Right forelimb (tissue), 1 donor: Measurements from ENCODE around the gene POLR3A.

Experiments
- DNase-seq: peaks from one replicate; pipeline ENCODE4 v3.0.0-alpha.2; 2018

The POLR3A gene

DNA sequence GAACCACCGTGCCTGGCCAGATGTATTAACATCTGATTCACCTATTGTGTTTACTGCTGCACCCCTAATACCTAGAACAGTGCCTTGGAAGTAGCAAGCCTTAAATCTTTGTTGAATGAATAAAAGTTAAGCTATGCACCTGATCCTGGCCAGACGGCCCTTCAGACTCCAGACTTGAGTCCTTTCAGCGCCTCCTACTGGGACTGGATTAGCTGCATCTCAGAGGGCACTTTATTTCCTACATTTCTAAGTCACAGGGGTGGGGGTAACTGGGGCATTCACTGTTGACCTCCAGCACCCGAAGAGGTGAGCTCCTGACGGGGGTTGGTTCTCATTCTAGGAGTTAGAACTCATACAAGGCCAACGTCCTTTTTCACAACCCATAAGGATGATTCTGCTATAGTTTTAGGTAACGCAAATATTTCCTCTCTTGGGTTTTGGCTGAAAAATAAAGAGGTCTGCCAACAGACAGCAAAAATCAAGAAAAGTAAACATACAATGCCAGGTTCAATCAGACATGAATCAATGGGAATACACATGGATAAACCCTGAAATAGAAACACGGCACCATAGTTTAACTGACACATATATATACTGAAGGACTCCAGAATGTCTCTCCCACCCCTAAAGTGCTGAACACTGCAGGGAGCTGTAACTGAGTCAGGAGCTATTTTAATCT, 54.8 kb downstream of the POLR3A start:
- no peak for DNase-seq

DNA sequence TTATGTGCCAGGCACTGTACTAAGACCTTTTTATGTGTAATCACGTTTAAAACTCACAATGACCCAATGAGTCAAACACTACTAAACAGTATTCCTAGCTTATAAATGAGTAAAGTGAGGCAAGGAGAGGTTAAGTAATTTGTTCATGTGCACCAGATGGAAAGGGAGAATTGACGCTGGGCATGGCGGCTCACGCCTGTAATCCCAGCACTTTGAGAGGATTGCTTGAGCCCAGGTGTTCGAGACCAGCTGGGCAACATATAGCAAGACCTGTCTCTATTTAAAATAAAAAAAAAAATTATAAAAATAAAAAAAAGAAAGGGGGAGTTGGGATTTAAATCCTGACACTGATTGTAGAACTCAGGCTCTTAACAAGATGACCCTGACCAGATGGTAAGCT, 56.0 kb downstream of the POLR3A start:
- DNase-seq = no peak

DNA sequence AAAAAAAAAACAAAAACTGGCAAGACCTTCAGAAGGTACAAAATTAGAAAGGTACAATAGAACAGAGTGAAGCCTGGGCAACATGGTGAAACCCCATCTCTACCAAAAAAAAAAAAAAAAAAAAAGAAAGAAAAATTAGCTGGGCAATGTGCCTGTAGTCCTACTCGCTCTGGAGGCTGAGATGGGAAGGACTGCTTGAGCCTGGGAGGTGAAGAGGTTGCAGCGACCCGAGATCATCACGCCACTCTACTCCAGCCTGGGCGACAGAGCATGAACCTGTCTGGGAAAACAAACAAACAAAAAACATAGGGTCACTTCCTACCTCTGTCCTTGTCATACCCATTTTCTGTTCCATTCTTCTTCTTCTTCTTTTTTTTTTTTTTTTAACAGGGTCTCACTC, 57.2 kb downstream of the POLR3A start:
- no peak for DNase-seq

DNA sequence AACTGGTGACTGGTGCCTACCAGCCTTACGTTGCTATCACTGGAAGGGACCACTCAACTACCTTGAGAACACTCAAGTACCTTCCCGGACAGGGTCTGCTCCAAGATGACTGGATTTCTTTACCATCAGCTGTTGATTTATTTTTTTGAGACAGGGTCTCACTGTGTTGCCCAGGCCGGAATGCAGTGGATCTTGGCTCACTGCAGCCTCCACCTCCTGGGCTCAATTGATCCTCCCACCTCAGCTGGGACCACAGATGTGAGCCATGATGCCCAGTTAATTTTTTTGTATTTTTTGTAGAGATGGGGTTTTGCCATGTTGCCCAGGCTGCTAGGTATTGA, 57.5 kb downstream of the POLR3A start:
- no peak for DNase-seq

DNA sequence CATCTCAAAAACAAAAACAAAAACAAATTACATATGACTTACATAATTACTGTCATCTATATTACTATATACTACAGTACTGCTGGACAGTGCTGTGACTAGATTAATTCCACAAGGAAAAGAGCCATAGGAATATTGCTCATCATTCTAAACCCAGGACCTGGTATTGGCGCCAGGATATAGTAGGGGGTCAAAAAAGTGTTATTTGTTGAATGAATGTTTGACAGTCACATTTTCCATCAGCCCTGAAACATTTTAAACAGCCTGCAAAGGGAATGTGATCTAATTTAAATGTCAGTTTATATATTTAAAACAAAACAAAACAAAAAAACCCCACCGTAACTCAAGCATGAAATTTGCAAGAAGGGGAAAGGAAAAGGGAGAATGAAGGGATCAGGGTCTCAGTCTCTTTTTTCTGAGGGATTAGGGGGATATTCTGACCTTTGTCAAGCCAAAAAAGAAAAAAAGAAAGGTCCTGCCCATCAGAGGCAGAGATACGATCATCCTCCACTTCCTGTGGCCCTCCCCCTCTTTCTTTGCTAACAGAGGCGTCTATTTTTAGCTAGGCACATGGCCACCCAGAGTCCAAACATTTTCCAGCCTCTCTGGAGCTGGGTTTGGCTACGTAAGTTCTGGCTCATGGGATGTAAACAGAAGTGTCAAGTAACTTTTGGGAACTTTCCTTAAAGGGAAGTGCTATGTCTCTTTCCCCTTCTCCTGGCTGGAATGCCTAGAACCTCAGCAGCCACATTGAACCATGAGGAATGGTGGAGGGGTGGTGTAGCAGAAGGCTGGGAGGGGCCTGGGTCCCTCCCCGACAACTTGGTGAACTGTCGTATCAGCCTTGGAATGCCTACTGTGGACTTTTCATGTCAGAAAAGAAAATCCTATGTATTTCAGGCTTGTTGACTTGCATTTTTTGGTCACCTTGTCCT, 58.2 kb downstream of the POLR3A start:
- DNase-seq = peak; percentile 55

DNA sequence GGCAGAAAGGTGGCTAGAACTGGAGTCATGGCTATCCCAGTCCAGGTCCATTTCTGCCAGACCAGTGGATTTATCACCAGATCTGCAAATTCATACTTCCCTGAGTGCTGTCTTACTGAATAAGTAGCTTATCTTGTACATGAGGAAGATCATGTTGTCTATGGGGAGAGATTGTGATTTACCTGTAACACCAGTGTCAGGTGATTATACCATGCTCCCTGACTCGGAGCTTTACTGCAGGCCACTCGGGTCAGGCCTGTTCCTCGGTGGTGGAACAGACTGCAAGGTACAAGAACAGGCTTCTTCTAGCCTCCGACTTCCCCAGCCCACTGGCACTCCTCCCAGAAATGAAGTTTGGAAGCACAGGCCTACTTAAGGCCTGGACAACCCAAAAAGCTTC, 60.2 kb downstream of the POLR3A start:
- no peak for DNase-seq

DNA sequence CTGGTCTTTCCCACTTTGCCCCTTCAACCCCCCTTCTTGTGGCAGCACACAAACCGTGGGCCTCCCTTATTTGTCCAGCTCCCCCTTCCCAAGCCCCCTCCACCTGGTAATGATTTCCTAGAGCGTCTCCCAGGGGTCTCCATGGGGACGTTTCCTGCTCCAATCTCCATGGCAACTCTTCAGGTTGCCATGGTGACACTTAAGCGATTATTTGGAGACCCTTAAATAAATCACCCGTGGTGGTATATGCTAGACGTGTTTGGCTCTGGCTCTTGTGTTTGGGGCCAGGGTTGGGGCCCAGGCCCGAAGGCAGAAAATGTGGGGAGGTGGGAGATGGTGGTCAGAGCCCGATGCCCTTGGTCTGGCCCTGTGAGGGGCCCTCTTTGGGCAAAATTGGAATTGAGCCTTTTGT, 61.7 kb downstream of the POLR3A start:
- DNase-seq = peak; percentile 60

DNA sequence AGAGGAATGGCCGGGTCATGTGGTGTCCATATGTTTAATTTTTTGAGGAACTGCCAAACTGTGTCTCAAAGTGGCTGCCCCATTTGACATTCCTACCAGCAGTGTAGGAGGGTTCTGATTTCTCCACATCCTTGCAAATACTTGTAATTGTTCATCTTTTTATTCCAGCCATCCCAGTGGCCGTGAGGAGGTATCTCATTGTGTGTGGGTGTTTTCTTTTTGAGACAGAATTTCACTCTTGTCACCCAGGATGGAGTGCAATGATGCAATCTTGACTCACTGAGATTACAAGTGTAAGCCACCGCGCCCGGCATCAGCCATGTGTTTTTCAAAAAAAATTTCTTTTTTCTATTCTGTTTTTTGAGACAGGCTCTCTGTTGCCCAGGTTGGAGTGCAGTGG, 64.0 kb downstream of the POLR3A start:
- no peak for DNase-seq

DNA sequence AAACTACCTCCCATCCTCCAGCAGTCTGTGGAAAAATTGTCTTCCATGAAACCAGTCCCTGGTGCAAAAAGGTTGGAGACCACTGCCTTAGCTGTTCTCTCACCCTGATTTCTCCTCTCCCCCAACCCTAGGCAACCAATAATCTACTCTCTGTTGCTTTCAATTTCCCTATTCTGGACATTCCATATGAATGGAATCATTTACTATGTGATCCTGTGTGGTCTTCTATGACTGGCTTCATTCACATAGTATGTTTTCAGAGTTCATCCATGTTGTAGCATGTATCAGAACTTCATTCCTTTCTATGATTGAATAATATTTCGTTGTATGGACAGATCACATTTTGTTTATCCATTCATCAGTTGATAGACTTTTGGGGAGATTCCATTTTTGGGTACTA, 64.5 kb downstream of the POLR3A start:
- DNase-seq = no peak

DNA sequence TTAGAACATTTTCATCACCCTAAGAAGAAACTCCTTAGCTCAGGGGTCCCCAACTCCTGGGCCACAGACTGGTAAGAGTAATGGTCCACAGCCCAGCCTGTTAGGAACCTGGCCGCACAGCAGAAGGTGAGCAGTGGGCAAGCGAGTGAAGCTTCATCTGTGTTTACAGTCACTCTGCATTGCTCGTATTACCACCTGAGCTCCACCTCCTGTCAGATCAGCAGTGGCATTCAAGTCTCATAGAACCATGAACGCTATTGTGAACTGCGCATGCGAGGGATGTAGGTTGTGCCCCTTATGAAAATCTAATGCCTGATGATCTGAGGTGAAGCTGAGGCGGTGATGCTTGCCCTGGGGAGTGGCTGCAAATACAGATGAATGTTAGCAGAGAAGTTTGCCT, 65.4 kb downstream of the POLR3A start:
- no peak for DNase-seq

DNA sequence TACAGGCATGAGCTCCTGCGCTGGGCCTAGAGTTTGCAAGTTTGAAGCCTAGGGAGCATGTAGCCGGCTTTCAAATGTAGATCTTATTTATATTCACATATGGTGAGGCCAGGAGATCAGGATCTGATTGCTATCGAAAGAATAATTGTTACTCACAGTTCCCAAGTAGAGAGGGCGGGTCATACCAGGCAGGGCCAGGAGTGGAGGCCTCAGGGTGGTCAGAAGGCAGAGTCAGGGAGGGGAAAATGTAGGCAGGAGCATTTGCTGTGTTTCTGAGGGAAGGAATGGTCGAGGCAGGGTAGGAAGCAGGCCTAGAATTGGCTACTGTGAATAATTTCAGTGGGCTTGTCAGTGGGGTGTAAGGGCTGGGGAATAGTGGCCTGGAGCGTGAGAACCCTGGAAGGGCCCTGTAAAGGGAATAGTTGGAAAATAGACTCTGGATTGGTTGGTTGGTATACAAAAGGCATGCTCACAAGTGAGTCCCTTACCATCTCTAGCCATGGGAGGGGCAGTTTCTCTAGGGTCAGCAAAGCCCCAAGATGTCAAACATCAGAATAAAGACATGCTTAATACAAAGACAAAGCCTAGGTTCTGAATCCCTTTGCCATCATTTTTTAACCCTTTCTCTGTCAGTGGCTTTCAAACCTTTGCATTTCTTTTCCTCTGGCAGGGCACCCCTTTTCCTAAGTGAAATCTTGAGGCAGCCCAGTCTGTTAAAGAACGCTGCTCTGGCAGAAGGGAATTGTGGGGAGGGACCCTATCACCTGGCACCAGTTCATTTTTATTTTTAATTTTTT, 66.8 kb downstream of the POLR3A start:
- no peak for DNase-seq

DNA sequence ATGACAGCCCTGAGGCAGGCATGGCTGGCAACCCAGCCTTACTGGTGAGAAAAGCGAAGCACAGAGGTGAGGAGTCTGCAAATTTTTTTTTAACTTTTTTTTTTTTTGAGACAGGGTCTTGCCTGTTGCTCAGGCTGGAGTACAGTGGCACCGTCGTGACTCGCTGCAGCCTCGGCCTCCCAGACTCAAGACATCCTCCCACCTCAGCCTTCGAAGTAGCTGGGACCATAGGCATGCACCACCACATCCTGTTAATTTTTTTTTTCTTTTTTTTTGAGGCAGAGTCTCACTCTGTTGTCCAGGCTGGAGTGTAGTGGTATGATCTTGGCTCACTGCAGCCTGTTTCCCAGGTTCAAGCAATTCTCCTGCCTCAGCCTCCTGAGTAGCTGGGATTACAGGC, 67.6 kb downstream of the POLR3A start:
- DNase-seq = no peak

DNA sequence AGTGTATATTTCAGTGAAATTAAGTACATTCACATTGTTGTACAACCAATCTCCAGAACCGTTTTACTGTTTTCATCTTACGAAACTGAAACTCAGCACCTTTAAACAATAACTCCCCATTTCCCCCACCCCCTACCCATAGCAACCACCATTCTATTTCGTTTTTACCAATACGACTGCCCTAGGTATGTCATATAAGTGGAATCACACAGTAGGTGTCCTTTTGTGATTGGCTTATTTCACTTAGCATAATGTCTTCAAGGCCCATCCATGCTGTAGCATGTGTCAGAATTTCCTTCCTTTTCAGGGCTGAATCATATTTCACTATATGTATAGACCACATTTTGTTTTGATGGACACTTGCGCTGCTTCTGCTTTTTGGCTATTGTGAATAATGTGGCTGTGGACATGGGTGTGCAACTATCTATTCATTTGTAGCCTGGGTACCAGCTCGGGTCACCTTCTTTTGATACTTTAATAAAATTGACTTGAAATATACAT, 68.4 kb downstream of the POLR3A start:
- DNase-seq = no peak

DNA sequence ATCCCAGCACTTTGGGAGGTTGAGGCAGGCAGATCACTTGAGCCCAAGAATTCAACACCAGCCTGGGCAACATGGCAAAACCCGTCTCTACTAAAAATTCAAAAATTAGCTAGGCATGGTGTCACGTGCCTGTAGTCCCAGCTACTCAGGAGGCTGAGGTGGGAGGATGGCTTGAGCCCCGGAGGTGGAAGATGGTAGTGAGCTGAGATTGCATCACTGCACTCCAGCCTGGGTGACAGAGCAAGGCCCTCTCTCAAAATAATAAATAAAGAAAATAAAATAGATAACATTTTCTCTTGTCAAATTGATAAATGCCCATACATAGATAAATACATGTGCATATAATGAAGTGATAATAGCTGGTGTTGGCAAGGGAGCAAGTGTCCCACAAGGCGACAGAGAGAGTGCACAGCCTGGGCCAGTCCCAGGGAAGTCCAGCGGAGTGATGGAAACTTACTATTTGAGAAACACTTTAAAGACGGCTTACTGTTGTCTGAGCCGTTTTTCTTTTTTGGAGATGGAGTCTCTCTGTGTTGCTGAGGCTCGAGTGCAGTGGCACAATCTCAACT, 69.3 kb downstream of the POLR3A start:
- no peak for DNase-seq

DNA sequence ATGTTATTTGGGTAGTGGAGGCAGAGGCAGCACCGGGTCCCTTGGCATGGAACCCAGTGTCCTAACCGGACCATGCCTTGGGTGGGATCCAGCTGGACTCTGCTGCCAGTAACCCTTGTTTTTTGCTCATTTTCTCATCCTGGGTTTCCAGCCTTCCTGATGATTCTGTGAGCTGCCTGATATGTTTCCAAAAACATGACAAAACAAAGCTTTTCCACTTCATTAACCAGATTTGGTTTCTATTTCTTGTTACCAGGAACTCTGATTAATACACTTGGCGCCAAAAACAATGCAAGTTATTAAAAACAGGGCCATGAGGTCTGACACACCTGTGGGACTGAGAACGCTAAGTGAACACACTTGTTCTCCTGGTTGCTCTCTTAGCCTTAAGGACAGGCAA, 69.9 kb downstream of the POLR3A start:
- no peak for DNase-seq

DNA sequence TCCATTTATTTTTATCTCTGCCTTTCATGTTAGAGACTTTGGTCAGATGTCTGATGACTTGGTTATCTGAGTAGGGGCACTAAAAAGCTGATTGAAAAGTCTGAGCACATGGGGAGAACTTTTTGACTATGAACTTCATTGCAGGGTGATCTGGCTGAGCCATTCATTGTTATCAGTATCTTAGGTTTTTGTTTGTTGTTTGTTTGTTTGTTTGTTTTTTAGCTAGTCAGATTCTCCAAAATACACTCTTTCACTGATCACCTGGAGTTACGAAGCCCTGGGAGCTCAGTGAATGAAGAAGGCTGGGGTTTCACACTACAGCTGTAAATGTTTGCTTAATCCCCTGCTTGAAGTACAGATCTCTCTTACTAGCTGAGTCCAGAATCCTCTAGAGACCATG, 74.2 kb downstream of the POLR3A start:
- no peak for DNase-seq

DNA sequence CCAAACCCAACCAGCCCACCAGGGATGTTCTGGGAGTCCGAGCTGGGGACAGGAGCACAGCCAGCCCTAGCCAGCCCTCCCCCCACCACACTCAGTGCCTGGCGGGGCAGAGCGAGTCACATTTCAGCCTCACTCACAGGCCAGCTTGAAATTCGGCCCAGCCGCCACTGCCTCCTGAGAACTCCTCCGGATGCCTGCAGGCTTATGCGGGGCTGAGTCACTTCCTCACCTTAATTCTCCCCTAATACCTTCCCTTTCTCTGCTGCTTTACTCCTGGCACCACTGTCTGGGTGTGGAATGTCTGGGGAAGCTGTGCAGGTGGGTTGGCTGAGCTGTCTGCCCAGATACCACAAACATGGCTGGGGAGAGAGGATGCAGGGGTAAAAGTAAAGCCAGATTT, 80.1 kb downstream of the POLR3A start:
- no peak for DNase-seq

DNA sequence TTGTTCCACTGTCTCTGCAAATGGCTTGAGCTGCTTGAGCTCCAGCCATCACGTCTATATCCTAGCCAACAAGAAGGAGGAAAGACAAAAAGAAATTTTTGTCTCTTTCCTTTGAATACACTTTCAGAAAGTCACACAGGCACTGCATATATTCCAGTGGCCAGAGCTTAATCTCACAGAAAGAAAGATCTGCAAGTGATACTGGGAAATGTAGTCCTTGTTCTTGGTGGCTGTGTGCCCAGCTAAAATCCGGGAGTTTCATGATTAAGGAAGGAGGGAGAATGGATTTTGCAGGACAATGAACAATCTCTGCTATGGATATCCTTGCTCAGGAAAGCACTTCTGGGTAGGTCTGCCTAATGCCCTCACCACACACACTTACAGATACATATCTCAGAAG, 83.2 kb downstream of the POLR3A start:
- DNase-seq = no peak

DNA sequence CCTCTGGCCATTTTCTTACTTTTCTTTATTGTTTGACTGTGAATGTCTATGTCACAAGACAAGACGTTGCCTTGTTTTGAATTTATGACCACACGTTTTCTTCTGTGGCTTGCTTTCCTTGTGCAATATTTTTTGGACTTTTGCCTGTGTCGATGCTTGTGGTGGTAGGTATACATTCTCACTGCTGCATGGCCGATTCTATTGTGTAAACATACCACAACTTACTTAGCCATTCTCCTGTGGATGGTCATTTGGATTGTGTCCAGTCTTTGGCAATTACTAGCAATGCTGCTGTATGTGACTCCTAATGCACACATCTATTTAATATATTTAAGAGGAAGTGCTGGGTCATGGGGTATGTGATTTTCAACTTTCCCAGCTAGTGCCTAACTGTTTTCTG, 84.8 kb downstream of the POLR3A start:
- no peak for DNase-seq

DNA sequence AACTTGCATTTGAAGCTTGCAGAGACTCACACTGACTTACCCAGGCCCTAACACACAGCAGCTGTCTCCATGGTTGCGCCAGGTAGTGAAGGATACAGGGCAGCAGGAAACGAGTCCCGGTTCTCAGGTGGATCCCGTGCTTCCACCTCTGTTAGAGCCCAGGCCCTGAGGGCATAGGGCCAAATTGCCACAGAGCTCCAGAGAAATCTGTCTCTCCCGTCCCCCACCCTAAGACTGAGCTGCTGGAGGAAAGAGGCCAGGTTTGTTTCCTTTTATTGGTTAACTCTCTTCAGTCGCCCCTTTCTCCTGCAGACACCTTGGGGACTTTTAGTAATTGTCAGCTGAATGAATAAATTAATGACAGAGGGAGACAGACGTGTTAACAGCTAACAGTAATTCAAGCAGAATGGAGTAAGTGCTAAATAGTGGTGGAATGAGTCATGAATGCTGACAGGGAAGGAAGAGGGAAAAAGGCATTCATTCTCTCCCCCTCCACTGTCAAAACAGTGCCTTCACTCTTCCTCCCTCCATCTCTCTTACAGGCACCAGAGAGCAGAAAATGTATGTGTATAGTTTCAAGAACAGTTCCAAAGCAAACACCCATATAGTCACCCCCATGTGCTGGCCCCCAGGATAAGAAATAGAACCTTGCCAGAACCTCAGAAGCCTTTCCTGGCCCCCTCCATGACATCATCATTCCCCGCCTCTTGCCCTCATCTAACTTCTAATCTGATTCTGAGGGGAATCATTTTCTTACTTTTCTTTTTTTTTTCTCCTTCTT, 86.0 kb downstream of the POLR3A start:
- DNase-seq = no peak

DNA sequence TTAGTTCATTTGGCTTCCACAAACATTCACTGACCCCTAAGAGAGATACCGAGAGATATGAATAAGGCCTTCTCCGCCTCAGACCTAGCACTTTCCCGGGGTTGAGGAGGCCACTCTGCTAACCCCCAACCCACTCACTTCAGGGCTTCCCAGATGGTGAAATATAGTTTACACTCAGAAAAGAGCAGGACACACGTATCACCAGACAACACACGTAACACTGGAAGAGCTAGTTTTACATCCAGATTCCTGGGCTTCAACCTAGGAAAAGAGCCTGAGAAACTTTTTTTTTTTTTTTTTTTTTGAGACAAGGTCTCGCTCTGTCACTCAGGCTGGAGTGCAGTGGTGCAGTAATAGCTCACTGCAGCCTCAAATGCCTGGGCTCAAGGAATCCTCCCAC, 87.5 kb downstream of the POLR3A start:
- DNase-seq = no peak

DNA sequence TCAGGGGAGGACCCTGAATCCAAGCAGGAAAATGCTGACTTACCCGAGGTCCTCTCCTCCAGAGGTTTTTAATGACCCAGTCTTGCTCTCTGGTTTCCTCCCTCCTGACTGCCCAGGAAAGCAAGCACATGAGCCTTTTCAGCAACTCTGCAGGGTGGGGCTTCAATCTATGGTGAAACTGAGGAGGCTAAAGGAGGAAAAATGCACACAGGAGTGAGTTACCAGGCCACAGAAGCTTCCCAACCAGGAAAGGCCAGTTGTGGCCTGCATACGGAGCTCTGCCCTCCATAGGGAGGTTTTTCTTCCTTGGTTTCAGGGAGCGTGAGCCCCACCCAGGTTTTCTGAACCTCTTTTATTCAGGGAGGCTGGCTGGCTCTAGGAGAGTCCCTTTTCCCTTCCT, 88.7 kb downstream of the POLR3A start:
- no peak for DNase-seq
